Stimulated activated CD4-positive, alpha-beta T cell treated with anti-CD3 and anti-CD28 coated beads, Interleukin-1b, Interleukin-23, amount 100 ng/mL, for 24 hours (primary cell): Measurements from ENCODE around the gene ASB16.

Experiments
- DNase-seq, 4 experiments: peaks; one replicate each; pipeline ENCODE4 v3.0.0-alpha.2; 2020; ENCODE audit warnings: low read depth in 4 of 4, low spot score in 1 of 4

The ASB16 gene

GRCh38 chr17:44187131-44187899 is 16.8 kb downstream of the ASB16 start:
- DNase-seq = no peak

GRCh38 chr17:44188576-44189403 is 18.3 kb downstream of the ASB16 start:
- no peak for DNase-seq

- no peak for DNase-seq
These were observed 20.0 kb downstream of the ASB16 start for GRCh38 chr17:44190481-44190880.

GRCh38 chr17:44191369-44191768 is 20.9 kb downstream of the ASB16 start:
- no peak for DNase-seq

GRCh38 chr17:44191941-44192496 is 21.5 kb downstream of the ASB16 start:
- no peak for DNase-seq

GRCh38 chr17:44192750-44193149 is 22.2 kb downstream of the ASB16 start:
- no peak for DNase-seq

- no peak for DNase-seq
These were observed 23.0 kb downstream of the ASB16 start for GRCh38 chr17:44193326-44194084.

- DNase-seq = no peak
These were observed 26.6 kb downstream of the ASB16 start for GRCh38 chr17:44197107-44197506.

- no peak for DNase-seq
These were observed 27.6 kb downstream of the ASB16 start for GRCh38 chr17:44197980-44198720.

- DNase-seq = peak in 1 of 4 experiments; percentile 46
These were observed 28.4 kb downstream of the ASB16 start for GRCh38 chr17:44198721-44199552.

- peak; percentile 98 to 100 (median 100) for DNase-seq
These were observed 29.3 kb downstream of the ASB16 start, which contains the start of gene ATXN7L3 for GRCh38 chr17:44199553-44200477. TSS of gene ATXN7L3 (minus strand) at chr17:44199884. CDS start at chr17:44198070, 1,814 bp downstream.

GRCh38 chr17:44200478-44201155 is 30.1 kb downstream of the ASB16 start:
- DNase-seq = no peak

- no peak for DNase-seq
These were observed 32.3 kb downstream of the ASB16 start for GRCh38 chr17:44202756-44203155.

GRCh38 chr17:44203731-44204440 is 33.4 kb downstream of the ASB16 start:
- peak in 1 of 4 experiments; percentile 49 for DNase-seq

GRCh38 chr17:44204441-44204882 is 34.0 kb downstream of the ASB16 start:
- DNase-seq = no peak

GRCh38 chr17:44205962-44206824 is 35.7 kb downstream of the ASB16 start:
- no peak for DNase-seq
